ENCODE results near the gene PLEKHG4B. TPM values are rescaled to one million over a fixed set of nuclear protein-coding genes. Genes with fewer than 3 reads are reported as not detected.

Gene PLEKHG4B
- total RNA-seq, 1 experiment from 2014 or later: 0.02 TPM

DNA sequence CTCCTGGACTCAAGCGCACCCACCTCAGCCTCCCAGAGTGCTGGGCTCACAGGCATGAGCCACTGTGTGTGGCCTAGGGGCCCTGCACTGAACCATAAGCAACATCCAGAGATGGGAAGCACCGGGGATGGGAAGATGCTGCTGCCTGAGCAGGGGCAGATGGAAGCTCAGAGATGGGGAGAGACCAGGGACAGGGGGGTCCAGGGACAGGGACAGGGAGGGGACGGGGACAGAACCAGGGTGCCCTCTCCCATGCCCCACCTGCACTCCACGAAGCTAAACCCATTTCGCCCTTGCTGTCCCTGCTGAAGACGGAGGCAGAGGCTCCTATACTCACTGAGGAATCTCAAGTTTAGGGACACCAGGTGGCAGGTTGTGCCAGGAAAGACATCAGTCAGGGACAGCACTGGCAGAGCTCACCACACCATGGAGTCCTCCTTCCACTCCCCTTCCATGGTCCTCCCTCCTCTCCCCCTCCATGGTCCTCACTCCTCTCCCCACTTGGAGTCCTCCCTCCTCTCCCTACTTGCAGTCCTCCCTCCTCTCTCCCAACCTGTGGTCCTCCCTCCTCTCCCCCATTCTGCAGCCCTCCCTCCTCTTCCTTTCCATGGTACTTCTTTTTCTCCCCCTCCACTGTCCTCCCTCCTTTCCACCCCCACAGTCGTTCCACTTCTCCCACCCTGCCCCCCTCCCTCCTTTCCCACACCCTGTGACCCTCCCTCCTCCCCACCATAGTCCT, 53.8 kb downstream of the PLEKHG4B start:
- no TSS peak for BruUV-seq (replicated peaks)
- Histone ChIP-seq H3K9ac (ENCODE audit: low read length) (no peak overlapping the region), H3K9me2 (ENCODE audit: insufficient read depth) (no peaks in the 10 kb centered on the region), H2AFZ (ENCODE audit: low read depth, low read length, poor library complexity, severe bottlenecking) (no peak overlapping the region), H3K27ac (ENCODE audit: low read depth, low read length) (no peak overlapping the region), H3K4me3 (replicated peaks in 1 of 2; ENCODE audit: low read depth in 1 of 2, low read length in 2 of 2) (no peak overlapping the region), H4K20me1 (ENCODE audit: insufficient read depth) (no peaks in the 10 kb centered on the region), H3K4me2 (ENCODE audit: low read length) (no peak overlapping the region), H3K36me3 (ENCODE audit: control insufficient read depth in 1 of 2, insufficient read depth in 2 of 2, low read length in 2 of 2) (no peaks in the 10 kb centered on the region), H3K79me2 (ENCODE audit: insufficient read depth, low read length) (no peaks in the 10 kb centered on the region), H3K4me1 (ENCODE audit: control insufficient read depth in 1 of 2, insufficient read depth in 2 of 2, low read length in 2 of 2) (no peaks in the 10 kb centered on the region), H3K27me3 (ENCODE audit: insufficient read depth, low read length) (no peaks in the 10 kb centered on the region), H3K9me3 (ENCODE audit: control insufficient read depth in 1 of 2, insufficient read depth in 1 of 2, low read depth in 1 of 2, low read length in 2 of 2) (peaks cover 4 to 9% of the 10 kb centered on the region in 2 experiments; a peak in 2 of 4 replicates)
- ATAC-seq (no peak), DNase-seq (ENCODE audit: low read depth, low spot score) (no peak)
- ChIA-PET CTCF (no interaction called here), POLR2A (no interaction called here), RAD21 (ENCODE audit: low non-redundant PET in 1 of 2, low total read pairs in 2 of 2, uncharacterized antibody in 2 of 2, unreplicated experiment in 2 of 2) (no interaction called here)
- intact Hi-C loops (cut with micrococcal nuclease): no loop called here
- TF ChIP-seq, protein P1, sequence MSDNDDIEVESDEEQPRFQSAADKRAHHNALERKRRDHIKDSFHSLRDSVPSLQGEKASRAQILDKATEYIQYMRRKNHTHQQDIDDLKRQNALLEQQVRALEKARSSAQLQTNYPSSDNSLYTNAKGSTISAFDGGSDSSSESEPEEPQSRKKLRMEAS (IDR thresholded peaks at IDR 0.05): no peak
- TF ChIP-seq ZFX (IDR thresholded peaks at IDR 0.05) (no peak), RAD21 (IDR thresholded peaks at IDR 0.05; ENCODE audit: low read depth) (no peak), JUND (IDR thresholded peaks at IDR 0.05) (no peak), CEBPB (IDR thresholded peaks at IDR 0.05; ENCODE audit: low read depth) (no peak), EZH2 (IDR thresholded peaks at IDR 0.05) (no peak), CBX3 (IDR thresholded peaks at IDR 0.05; ENCODE audit: low read depth) (no peak), TCF7L2 (IDR thresholded peaks at IDR 0.05; ENCODE audit: borderline replicate concordance, extremely low read depth, insufficient read depth, insufficient read length) (no peak), EGR1 (IDR thresholded peaks at IDR 0.05; ENCODE audit: low read depth) (no peak), POLR2AphosphoS5 (IDR thresholded peaks at IDR 0.05; ENCODE audit: low read depth, low read length) (no peak), FOSL1 (IDR thresholded peaks at IDR 0.05; ENCODE audit: low read depth) (no peak), EZH2phosphoT487 (IDR thresholded peaks at IDR 0.05; ENCODE audit: borderline replicate concordance) (no peak)
- TF ChIP-seq, protein P2, sequence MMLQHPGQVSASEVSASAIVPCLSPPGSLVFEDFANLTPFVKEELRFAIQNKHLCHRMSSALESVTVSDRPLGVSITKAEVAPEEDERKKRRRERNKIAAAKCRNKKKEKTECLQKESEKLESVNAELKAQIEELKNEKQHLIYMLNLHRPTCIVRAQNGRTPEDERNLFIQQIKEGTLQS (IDR thresholded peaks at IDR 0.05): no peak
- TF ChIP-seq, protein P3, sequence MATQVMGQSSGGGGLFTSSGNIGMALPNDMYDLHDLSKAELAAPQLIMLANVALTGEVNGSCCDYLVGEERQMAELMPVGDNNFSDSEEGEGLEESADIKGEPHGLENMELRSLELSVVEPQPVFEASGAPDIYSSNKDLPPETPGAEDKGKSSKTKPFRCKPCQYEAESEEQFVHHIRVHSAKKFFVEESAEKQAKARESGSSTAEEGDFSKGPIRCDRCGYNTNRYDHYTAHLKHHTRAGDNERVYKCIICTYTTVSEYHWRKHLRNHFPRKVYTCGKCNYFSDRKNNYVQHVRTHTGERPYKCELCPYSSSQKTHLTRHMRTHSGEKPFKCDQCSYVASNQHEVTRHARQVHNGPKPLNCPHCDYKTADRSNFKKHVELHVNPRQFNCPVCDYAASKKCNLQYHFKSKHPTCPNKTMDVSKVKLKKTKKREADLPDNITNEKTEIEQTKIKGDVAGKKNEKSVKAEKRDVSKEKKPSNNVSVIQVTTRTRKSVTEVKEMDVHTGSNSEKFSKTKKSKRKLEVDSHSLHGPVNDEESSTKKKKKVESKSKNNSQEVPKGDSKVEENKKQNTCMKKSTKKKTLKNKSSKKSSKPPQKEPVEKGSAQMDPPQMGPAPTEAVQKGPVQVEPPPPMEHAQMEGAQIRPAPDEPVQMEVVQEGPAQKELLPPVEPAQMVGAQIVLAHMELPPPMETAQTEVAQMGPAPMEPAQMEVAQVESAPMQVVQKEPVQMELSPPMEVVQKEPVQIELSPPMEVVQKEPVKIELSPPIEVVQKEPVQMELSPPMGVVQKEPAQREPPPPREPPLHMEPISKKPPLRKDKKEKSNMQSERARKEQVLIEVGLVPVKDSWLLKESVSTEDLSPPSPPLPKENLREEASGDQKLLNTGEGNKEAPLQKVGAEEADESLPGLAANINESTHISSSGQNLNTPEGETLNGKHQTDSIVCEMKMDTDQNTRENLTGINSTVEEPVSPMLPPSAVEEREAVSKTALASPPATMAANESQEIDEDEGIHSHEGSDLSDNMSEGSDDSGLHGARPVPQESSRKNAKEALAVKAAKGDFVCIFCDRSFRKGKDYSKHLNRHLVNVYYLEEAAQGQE (IDR thresholded peaks at IDR 0.05; ENCODE audit: low read depth): no peak

Measured in HCT116 (cell line).